ENCODE results near the gene HPN. TPM values are rescaled to one million over a fixed set of nuclear protein-coding genes. Genes with fewer than 3 reads are reported as not detected.
"Not testable (repeated sequence)": the region's sequence is repeated elsewhere in the genome, so short reads cannot be mapped to it uniquely, and the experiment has no call there.

Gene HPN
- total RNA-seq, 1 donor from 2014 or later = 0.07 TPM

DNA sequence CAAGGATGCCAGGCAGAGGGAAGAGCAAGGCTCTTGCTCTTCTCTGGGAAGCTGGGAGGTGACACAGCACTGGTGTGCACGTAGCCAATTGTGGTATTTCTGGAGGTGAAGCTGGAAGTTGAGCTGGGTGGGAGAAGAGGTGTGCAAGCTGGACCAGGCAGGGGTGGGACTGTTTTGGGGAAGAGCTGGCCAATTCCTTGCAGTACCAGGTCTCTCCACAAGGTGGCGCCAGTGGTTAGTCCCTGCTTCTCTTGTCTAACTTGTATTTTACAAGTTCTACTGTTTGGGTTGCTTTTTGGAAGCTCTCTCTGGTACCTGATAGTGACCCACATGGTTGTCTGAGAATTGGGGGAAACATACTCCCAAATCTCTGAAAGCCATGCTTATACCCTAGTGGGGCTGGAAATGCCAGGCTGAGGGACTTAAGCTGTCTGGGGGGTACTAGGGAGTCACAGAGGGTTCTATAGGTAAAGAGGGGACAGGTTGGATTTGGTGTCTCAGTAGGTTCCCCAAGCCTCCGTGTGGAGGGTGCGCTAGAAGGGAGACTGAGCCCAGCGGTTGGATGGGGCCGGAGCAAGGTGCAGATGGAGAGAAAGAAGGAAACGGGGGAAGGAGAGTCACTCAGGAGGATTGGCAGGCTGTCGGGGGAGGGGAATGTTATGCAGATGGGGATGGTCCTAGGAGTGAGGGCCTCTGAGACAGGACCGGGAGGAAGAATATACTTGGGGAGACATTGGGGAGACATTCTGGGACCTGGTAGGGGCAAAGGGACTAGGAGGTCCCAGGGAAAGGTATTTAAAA, 3.0 kb downstream of the HPN start:
- Mint-ChIP-seq H3K4me1 (ENCODE audit: low read depth) (peaks cover 6% of the 10 kb centered on the region), H3K4me3 (ENCODE audit: low read depth) (no peak overlapping the region), H3K27ac (no peak overlapping the region), H3K27me3 (ENCODE audit: low read depth) (peaks cover 10% of the 10 kb centered on the region), H3K9me3 (no peaks in the 10 kb centered on the region), H3K36me3 (ENCODE audit: low read depth) (no peaks in the 10 kb centered on the region)
- intact Hi-C loops (cut with micrococcal nuclease) = loop anchor here (1.0 kb wide), 1 partner anchor 46 kb away; no protein-coding TSS in a partner anchor
- DNase-seq (ENCODE audit: low spot score) = peak; percentile 34

DNA sequence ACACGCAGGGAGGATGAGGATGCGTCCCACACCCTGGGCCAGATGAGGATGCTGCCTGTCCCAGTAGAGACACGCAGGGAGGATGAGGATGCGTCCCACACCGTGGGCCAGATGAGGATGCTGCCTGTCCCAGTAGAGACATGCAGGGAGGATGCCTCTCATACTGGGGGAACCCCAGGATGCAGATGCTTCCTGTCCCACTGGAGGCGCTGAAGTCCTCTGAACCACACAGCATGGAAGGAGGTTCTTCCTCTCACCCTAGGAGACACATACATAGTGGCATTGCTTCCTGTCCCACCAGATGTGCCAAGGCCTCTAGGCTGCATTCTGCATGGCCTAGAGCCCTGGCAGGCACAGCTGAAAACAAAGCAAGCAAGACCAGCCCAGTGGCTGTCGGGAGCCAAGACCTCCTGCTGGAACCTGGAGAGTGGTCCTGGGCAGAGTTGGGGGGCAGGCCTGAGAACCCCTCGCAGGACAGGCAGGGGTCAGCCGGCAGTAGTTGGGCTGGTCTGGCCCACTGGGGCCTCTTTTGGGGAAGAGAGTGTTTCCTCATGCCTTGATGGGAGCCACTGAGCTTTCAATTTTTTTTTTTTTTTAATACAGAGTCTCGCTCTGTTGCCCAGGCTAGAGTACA, 4.3 kb downstream of the HPN start:
- H3K36me3 Mint-ChIP-seq (ENCODE audit: low read depth) = no peaks in the 10 kb centered on the region
- DNase-seq (ENCODE audit: low spot score) = peak; percentile 34
- H3K4me1 Mint-ChIP-seq (ENCODE audit: low read depth) = peaks cover 4% of the 10 kb centered on the region
- H3K27ac Mint-ChIP-seq = no peak overlapping the region
- no peaks in the 10 kb centered on the region for H3K9me3 Mint-ChIP-seq
- H3K4me3 Mint-ChIP-seq (ENCODE audit: low read depth) = no peak overlapping the region
- peaks cover 3% of the 10 kb centered on the region for H3K27me3 Mint-ChIP-seq (ENCODE audit: low read depth)
- intact Hi-C loops (cut with micrococcal nuclease) = no loop called here

DNA sequence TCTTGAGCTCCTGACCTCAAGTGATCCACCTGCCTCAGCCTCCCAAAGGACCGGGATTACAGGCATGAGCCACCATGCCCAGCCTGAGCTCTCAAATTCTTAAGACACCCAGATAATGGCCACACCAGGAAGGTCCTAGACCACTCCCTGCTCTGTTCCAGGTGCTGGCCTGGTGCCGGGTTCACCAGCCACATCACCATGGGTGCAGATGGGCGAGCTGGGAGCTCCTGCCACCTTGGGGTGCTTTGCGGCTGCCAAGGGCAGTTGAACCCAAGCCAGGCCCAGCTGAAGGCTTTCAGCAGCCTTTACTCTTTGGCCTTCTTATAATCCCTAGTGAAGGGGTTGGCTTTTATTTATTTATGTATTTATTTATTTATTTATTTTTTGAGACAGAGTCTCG, 4.9 kb downstream of the HPN start:
- Mint-ChIP-seq H3K27me3 (ENCODE audit: low read depth) (peaks cover 3% of the 10 kb centered on the region), H3K4me3 (ENCODE audit: low read depth) (no peak overlapping the region), H3K9me3 (no peaks in the 10 kb centered on the region), H3K36me3 (ENCODE audit: low read depth) (no peaks in the 10 kb centered on the region), H3K27ac (no peak overlapping the region), H3K4me1 (ENCODE audit: low read depth) (peaks cover 4% of the 10 kb centered on the region)
- DNase-seq (ENCODE audit: low spot score) = no peak
- intact Hi-C loops (cut with micrococcal nuclease) = no loop called here

DNA sequence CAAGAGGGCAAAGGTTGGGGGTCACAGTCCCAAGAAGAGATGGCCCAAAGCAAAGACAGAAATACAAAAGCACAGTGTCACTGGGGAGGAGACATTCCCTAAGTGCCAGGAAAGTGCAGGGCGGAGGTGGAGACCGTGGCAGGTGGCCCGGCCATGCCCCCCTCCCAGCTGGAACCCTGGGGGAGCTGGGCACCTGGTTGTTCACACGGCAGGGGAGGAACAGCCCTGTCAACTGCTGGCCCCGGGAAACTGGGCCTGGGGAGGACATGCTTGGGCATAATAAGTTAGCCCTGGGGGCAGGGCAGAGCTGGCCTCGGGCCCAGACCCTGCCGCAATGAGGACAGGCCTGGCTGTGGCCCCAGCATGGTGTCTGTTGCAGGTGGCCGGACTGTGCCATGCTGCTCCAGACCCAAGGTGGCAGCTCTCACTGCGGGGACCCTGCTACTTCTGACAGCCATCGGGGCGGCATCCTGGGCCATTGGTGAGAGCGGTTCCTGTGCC, 7.4 kb downstream of the HPN start:
- DNase-seq (ENCODE audit: low spot score) = no peak
- Mint-ChIP-seq H3K4me1 (ENCODE audit: low read depth) (peaks cover 4% of the 10 kb centered on the region), H3K36me3 (ENCODE audit: low read depth) (no peaks in the 10 kb centered on the region), H3K27ac (no peak overlapping the region), H3K27me3 (ENCODE audit: low read depth) (no peaks in the 10 kb centered on the region), H3K9me3 (no peaks in the 10 kb centered on the region), H3K4me3 (ENCODE audit: low read depth) (no peak overlapping the region)
- intact Hi-C loops (cut with micrococcal nuclease) = no loop called here

DNA sequence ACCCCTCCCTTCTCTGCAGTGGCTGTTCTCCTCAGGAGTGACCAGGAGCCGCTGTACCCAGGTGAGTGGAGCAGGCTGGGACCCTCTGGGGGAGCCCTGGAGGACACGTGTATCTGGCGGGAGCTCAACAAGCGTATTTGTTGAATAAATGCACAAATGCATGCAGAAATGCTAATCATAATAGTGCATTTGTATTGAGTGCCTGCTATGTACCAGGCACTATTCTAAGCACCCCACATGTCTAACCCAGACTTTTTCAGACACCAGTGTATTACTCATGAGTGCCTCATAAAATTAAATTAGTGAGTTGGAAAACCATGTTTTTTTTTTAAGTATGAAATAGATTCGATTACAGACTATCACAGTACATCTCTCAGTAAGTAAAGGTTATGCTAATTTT, 7.9 kb downstream of the HPN start:
- H3K9me3 Mint-ChIP-seq = no peaks in the 10 kb centered on the region
- H3K4me1 Mint-ChIP-seq (ENCODE audit: low read depth) = peaks cover 3% of the 10 kb centered on the region
- DNase-seq (ENCODE audit: low spot score) = no peak
- H3K36me3 Mint-ChIP-seq (ENCODE audit: low read depth) = no peaks in the 10 kb centered on the region
- no peak overlapping the region for H3K4me3 Mint-ChIP-seq (ENCODE audit: low read depth)
- H3K27ac Mint-ChIP-seq = no peak overlapping the region
- intact Hi-C loops (cut with micrococcal nuclease) = no loop called here
- H3K27me3 Mint-ChIP-seq (ENCODE audit: low read depth) = no peaks in the 10 kb centered on the region

DNA sequence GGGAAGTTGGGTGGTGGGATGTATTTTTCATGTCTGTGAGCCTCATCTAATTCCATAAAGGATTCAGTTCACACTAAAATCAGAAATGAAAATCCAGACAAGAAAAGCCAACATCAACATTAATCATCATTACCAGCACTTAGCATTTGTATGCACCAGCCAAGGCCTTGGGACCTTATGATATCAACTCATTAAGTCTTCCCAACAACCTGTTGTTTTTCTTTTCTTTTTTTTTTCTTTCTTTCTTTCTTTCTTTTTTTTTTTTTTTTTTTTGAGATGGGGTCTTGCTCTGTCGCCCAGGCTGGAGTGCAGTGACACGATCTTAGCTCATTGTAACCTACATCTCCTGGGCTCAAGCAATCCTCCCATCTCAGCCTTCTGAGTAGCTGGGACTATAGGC, 9.1 kb downstream of the HPN start:
- H3K27me3 Mint-ChIP-seq (ENCODE audit: low read depth); H3K4me3 Mint-ChIP-seq (ENCODE audit: low read depth); DNase-seq (ENCODE audit: low spot score); H3K9me3 Mint-ChIP-seq; intact Hi-C loops (cut with micrococcal nuclease); H3K27ac Mint-ChIP-seq; H3K36me3 Mint-ChIP-seq (ENCODE audit: low read depth); H3K4me1 Mint-ChIP-seq (ENCODE audit: low read depth): not testable (repeated sequence)

DNA sequence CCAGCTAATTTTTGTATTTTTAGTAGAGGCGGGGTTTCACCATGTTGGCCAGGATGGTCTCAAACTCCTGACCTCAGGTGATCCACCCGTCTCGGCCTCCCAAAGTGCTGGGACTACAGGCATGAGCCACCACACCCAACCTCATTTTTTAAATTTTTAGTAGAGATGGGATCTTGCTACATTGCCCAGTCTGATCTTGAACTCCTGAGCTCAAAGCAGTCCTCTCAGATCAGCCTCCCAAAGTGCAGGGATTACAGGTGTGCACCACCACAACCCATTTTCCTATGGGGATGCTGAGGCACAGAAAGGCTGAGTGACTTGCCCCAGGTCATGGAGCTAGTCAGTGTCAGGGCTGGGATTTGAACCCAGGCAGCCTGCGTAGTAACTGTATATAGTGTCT, 9.7 kb downstream of the HPN start:
- H3K9me3 Mint-ChIP-seq; H3K36me3 Mint-ChIP-seq (ENCODE audit: low read depth); intact Hi-C loops (cut with micrococcal nuclease); DNase-seq (ENCODE audit: low spot score); H3K4me3 Mint-ChIP-seq (ENCODE audit: low read depth); H3K27me3 Mint-ChIP-seq (ENCODE audit: low read depth); H3K4me1 Mint-ChIP-seq (ENCODE audit: low read depth); H3K27ac Mint-ChIP-seq: not testable (repeated sequence)

DNA sequence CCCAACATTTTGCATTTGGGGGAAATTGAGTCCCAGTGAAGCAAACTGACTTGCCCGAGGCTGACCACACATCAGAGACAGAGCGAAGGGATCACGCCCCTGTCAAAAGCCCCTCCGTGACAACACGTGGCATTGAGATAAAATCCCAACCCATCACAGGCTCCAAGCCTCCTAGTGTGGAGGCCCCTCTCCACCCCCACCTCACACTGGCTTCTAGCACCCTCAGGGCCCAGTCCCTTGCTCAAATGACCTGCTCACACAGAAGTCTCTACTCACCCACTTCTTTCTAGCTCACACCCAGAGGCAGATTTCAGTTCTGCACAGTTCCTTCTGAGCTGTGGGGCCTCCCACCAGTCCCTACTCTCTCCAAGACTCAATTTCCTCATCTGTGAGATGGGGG, 10.3 kb downstream of the HPN start:
- Mint-ChIP-seq H3K4me1 (ENCODE audit: low read depth) (no peaks in the 10 kb centered on the region), H3K9me3 (no peaks in the 10 kb centered on the region), H3K4me3 (ENCODE audit: low read depth) (no peak overlapping the region), H3K27ac (no peak overlapping the region), H3K36me3 (ENCODE audit: low read depth) (no peaks in the 10 kb centered on the region), H3K27me3 (ENCODE audit: low read depth) (peaks cover 3% of the 10 kb centered on the region)
- intact Hi-C loops (cut with micrococcal nuclease) = no loop called here
- DNase-seq (ENCODE audit: low spot score) = no peak

DNA sequence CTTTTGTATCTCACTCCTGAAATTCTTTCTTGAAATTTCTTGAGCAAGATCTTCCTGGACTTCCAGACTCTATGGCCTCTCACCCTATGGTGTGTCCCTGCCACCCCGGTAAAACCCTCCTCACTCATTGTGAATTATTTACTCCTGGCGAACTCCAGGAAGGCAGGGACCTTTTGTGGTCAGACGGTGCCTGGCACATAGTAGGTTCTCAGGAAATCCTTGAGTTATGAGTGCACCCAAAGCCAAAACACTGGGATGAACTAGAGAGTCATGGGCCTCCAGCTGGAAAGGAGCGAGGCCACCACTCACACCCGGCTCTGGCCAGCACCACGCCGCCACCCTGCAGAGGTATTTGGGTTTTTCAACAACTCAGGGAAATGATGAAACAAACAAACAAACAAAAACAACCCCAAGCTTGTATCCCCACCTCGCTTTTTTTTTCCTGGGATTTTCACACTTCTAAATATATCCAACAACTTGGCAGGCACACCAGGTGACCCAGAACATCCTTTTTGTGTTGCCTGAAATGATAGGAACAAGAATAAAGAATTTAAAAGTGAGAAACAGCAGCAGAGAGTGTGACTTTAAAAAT, 11.2 kb downstream of the HPN start:
- Mint-ChIP-seq H3K27ac (no peak overlapping the region), H3K36me3 (ENCODE audit: low read depth) (no peaks in the 10 kb centered on the region), H3K9me3 (no peaks in the 10 kb centered on the region), H3K4me1 (ENCODE audit: low read depth) (no peaks in the 10 kb centered on the region), H3K4me3 (ENCODE audit: low read depth) (no peak overlapping the region), H3K27me3 (ENCODE audit: low read depth) (peaks cover 6% of the 10 kb centered on the region)
- intact Hi-C loops (cut with micrococcal nuclease) = no loop called here
- DNase-seq (ENCODE audit: low spot score) = no peak

DNA sequence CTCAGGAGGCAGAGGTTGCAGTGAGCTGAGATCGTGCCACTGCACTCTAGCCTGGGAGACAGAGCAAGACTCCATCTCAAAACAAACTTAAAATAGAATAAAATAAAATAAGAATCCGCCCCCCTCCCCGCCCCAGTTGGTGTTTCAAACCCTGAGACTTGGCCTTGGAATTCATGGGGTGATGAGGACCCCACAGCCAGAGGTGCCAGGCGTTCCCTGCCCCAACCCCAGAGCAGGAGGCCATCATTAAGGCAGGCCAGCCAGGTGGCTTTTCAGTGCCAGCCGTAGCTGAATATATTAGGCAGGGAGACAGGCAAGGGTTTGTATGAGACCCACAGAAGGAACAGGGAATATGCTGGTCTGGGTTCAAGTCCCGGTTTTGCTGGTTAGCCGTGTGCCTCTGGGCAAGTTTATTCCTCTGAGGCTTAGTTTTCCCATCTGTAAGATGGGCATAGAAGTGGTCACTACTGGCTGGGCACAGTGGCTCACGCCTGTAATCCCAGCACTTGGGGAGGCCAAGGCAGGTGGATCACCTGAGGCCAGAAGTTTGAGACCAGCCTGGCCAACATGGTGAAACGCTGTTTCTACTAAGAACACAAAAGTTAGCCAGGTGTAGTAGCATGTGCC, 12.3 kb downstream of the HPN start:
- H3K4me3 Mint-ChIP-seq (ENCODE audit: low read depth) = no peak overlapping the region
- no peaks in the 10 kb centered on the region for H3K9me3 Mint-ChIP-seq
- no peaks in the 10 kb centered on the region for H3K36me3 Mint-ChIP-seq (ENCODE audit: low read depth)
- no peak overlapping the region for H3K27ac Mint-ChIP-seq
- H3K27me3 Mint-ChIP-seq (ENCODE audit: low read depth) = peaks cover 6% of the 10 kb centered on the region
- intact Hi-C loops (cut with micrococcal nuclease) = no loop called here
- no peaks in the 10 kb centered on the region for H3K4me1 Mint-ChIP-seq (ENCODE audit: low read depth)
- no peak for DNase-seq (ENCODE audit: low spot score)

DNA sequence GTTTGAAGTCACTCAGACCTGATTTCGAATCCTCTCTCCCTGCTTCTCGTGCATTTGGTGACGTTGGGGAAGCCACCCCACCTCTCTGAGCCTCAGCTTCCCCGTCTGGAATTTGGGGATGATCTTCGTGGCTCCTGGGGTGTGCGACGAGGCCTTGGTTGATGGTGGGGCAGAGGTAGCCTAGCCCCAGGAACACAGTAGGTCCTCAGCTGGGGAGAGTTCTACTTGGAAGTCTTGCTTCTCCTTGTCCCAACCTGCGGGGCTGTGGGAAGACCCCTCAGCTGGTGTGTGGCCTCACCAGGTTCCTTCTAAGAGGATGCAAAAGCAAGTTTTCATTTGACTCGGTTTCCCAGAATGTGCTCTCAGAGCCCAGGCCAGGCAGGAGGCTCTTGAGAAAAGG, 13.1 kb downstream of the HPN start:
- Mint-ChIP-seq H3K9me3 (no peaks in the 10 kb centered on the region), H3K27ac (no peak overlapping the region), H3K36me3 (ENCODE audit: low read depth) (no peaks in the 10 kb centered on the region), H3K4me3 (ENCODE audit: low read depth) (no peak overlapping the region), H3K27me3 (ENCODE audit: low read depth) (peaks cover 6% of the 10 kb centered on the region), H3K4me1 (ENCODE audit: low read depth) (no peaks in the 10 kb centered on the region)
- intact Hi-C loops (cut with micrococcal nuclease) = no loop called here
- no peak for DNase-seq (ENCODE audit: low spot score)

DNA sequence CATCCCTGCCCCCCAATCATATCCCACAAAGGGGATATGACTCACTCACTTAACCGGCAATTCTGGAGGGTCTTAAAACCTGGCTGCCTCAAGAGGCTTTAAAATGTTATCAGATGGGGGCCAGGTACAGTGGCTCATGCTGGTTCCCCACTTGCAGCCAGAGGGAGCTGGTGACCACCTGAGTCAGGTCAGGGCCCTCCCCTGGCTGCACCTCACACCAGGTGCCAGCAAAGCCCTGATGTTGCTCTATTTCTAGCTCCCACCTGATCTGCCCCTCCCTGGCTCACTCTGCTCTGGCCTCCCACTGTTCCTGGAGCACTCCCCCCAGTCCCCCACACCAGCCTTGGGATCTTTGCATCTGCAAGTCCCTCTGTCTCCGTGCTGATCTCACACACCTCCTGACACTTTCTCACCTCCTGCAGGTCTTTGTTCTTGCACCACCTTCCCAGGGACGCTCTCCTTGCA, 14.2 kb downstream of the HPN start:
- Mint-ChIP-seq H3K36me3 (ENCODE audit: low read depth) (no peaks in the 10 kb centered on the region), H3K27me3 (ENCODE audit: low read depth) (peaks cover 6% of the 10 kb centered on the region), H3K4me3 (ENCODE audit: low read depth) (no peak overlapping the region), H3K27ac (no peak overlapping the region), H3K9me3 (no peaks in the 10 kb centered on the region), H3K4me1 (ENCODE audit: low read depth) (no peaks in the 10 kb centered on the region)
- DNase-seq (ENCODE audit: low spot score) = no peak
- intact Hi-C loops (cut with micrococcal nuclease) = no loop called here
